Mesenchymal stem cell (in vitro differentiated cells and primary cell): Measurements from ENCODE around the gene NUP210.

Source experiments
- DNase-seq: peaks from one replicate; pipeline ENCODE4 v3.0.0-alpha.2; 2013
- H2AFZ ChIP-seq: one replicate; pipeline ENCODE4 v1.6.1; 2013; ENCODE audit warnings: low read depth, mild to moderate bottlenecking, control low read depth, inconsistent platforms, low read length, moderate library complexity
- H2AK5ac ChIP-seq: 2 replicates; pipeline ENCODE4 v1.6.1; 2013; ENCODE audit warnings: low read length, moderate library complexity, mild to moderate bottlenecking, inconsistent platforms; ENCODE audit not compliant: severe bottlenecking
- H2BK120ac ChIP-seq: one replicate; pipeline ENCODE4 v1.6.1; 2013; ENCODE audit warnings: low read depth, mild to moderate bottlenecking, inconsistent platforms, low read length, moderate library complexity
- H2BK12ac ChIP-seq, 2 experiments: one replicate each; pipeline ENCODE4 v1.6.1; 2013; ENCODE audit warnings: inconsistent platforms in 2 of 2, low read length in 2 of 2, mild to moderate bottlenecking in 2 of 2, moderate library complexity in 2 of 2, control low read depth in 1 of 2
- H2BK15ac ChIP-seq: one replicate; pipeline ENCODE4 v1.6.1; 2013; ENCODE audit warnings: mild to moderate bottlenecking, low read depth, inconsistent platforms; ENCODE audit not compliant: poor library complexity, severe bottlenecking
- H2BK5ac ChIP-seq: 2 replicates; pipeline ENCODE4 v1.6.1; 2013; ENCODE audit warnings: low read depth, mild to moderate bottlenecking, low read length, control low read depth, inconsistent platforms; ENCODE audit not compliant: poor library complexity, severe bottlenecking
- H3K14ac ChIP-seq, 2 experiments: one replicate each; pipeline ENCODE4 v1.6.1; 2013; ENCODE audit warnings: inconsistent platforms in 2 of 2, low read length in 2 of 2, control low read depth in 1 of 2, mild to moderate bottlenecking in 1 of 2, moderate library complexity in 1 of 2
- H3K18ac ChIP-seq, 2 experiments: one replicate each; pipeline ENCODE4 v1.6.1; 2013; ENCODE audit warnings: inconsistent platforms in 2 of 2, low read length in 2 of 2, control low read depth in 1 of 2, low read depth in 1 of 2, mild to moderate bottlenecking in 1 of 2
- H3K23ac ChIP-seq, 2 experiments: one replicate each; pipeline ENCODE4 v1.6.1; 2013; ENCODE audit warnings: inconsistent platforms in 2 of 2, low read length in 2 of 2, mild to moderate bottlenecking in 2 of 2, moderate library complexity in 2 of 2, control low read depth in 1 of 2
- H3K27ac ChIP-seq: 2 replicates; pipeline ENCODE4 v1.5.1; 2013; ENCODE audit warnings: mild to moderate bottlenecking, moderate library complexity, low read length, control low read depth, inconsistent platforms; ENCODE audit not compliant: poor library complexity, severe bottlenecking
- H3K27me3 ChIP-seq, 2 experiments: 2 replicates each; pipeline versions ENCODE4 v1.6.1 to v1.7.0; 2013; ENCODE audit warnings: low read length in 2 of 2, mild to moderate bottlenecking in 2 of 2, moderate library complexity in 2 of 2, control low read depth in 1 of 2, inconsistent platforms in 1 of 2; ENCODE audit not compliant: control insufficient read depth in 1 of 2, insufficient read depth in 1 of 2
- H3K36me3 ChIP-seq, 2 experiments: 2 replicates each; pipeline versions ENCODE4 v1.6.1 to v1.7.0; 2013; ENCODE audit warnings: low read length in 2 of 2, control low read depth in 1 of 2, inconsistent platforms in 1 of 2, low read depth in 1 of 2, mild to moderate bottlenecking in 1 of 2; ENCODE audit not compliant: insufficient read depth in 2 of 2, control insufficient read depth in 1 of 2
- H3K4ac ChIP-seq, 2 experiments: one replicate each; pipeline ENCODE4 v1.6.1; 2013; ENCODE audit warnings: inconsistent platforms in 2 of 2, low read length in 2 of 2, mild to moderate bottlenecking in 2 of 2, moderate library complexity in 2 of 2, control low read depth in 1 of 2, low read depth in 1 of 2
- H3K4me1 ChIP-seq: 2 replicates; pipeline ENCODE4 v1.6.1; 2013; ENCODE audit warnings: low read depth, low read length, control low read depth; ENCODE audit not compliant: control insufficient read depth, insufficient read depth
- H3K4me2 ChIP-seq: 2 replicates; pipeline ENCODE4 v1.6.1; 2013; ENCODE audit warnings: low read length, mild to moderate bottlenecking, inconsistent platforms; ENCODE audit not compliant: poor library complexity, severe bottlenecking
- H3K4me3 ChIP-seq, 2 experiments: 2 replicates each; pipeline versions ENCODE4 v1.5.1 to v1.7.0; 2013; ENCODE audit warnings: low read length in 2 of 2, mild to moderate bottlenecking in 2 of 2, control low read depth in 1 of 2, low read depth in 1 of 2; ENCODE audit not compliant: insufficient read depth in 1 of 2
- H3K79me1 ChIP-seq: replicated peaks from 2 replicates; pipeline ENCODE4 v1.6.1; 2013; ENCODE audit warnings: mild to moderate bottlenecking, control low read depth, low read length, inconsistent platforms; ENCODE audit not compliant: poor library complexity, severe bottlenecking
- H3K9ac ChIP-seq: 2 replicates; pipeline ENCODE4 v1.7.0; 2013; ENCODE audit warnings: mild to moderate bottlenecking, low read length, moderate library complexity
- H3K9me3 ChIP-seq: 2 replicates; pipeline ENCODE4 v1.7.0; 2013; ENCODE audit warnings: mild to moderate bottlenecking, low read length; ENCODE audit not compliant: control insufficient read depth
- H4K8ac ChIP-seq: one replicate; pipeline ENCODE4 v1.6.1; 2013; ENCODE audit warnings: inconsistent platforms, mild to moderate bottlenecking, low read length, moderate library complexity
- H4K91ac ChIP-seq: one replicate; pipeline ENCODE4 v1.6.1; 2013; ENCODE audit warnings: mild to moderate bottlenecking, low read length, inconsistent platforms
- WGBS: methylation state at CpG from one replicate; pipeline ENCODE4 v1.1.7; 2013; ENCODE audit warnings: mixed read lengths; 5-methylcytosine and 5-hydroxymethylcytosine counted together

The NUP210 gene

DNA sequence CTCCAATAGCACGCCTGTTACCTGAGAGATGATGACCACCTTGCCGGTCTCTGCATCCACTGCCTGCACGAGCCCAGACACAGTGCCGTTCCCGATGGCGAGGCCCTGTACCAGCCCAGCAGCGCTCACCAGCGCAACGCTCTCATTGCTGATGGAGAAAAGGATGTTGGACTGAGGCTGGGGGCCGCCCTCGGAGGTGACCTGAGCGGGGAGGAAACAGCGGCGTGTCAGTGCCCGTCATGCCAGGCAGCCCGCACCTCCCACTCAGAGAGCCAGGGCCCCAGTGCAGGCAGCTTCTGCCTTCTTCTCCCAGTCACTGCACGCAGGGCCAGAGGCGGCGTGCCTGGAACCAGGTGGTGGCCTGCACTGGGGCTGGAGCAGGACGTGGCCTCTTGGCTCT lies 80.3 kb downstream of the NUP210 start:
- Histone ChIP-seq H3K36me3 (no peaks in the 10 kb centered on the region), H3K4ac (no peak overlapping the region), H2AFZ (no peak overlapping the region), H3K4me1 (peaks cover 9% of the 10 kb centered on the region), H3K4me3 (peak overlapping the region in 1 of 2 experiments; percentile 21), H3K9me3 (no peaks in the 10 kb centered on the region), H2BK5ac (no peak overlapping the region), H3K4me2 (no peak overlapping the region), H4K91ac (peak overlapping the region; percentile 56), H3K14ac (no peak overlapping the region), H3K27ac (no peak overlapping the region), H3K27me3 (peaks cover 16 to 54% of the 10 kb centered on the region in 2 experiments), H2BK15ac (no peak overlapping the region), H3K9ac (no peak overlapping the region), H2AK5ac (no peak overlapping the region), H2BK120ac (no peak overlapping the region), H3K23ac (no peak overlapping the region), H4K8ac (no peak overlapping the region), H3K79me1 (no peaks in the 10 kb centered on the region), H2BK12ac (no peak overlapping the region), H3K18ac (no peak overlapping the region)
- WGBS: 92% methylated on average over 20 of the region's 20 CpGs
- no peak for DNase-seq

DNA sequence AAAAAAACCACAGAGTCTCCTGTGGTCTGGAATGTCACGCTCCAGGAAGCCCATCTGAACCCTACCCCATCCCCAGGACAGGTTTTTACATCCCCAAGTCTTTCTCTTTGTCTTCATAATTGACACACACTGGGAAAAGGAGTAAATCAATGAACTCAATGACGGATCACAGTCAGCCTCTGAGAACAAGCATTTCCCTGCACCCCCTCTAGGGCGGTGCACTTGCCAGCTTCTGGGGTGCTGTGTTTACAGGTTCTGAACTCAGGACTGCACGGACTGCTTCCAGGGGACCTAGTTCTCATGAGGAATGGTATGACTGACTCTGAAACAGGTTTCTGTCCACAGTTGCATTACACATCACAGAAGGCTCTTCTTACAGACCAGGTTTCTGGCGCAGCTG lies 81.1 kb downstream of the NUP210 start:
- 88% methylated on average over 5 of the region's 5 CpGs for WGBS
- Histone ChIP-seq H3K9me3 (no peaks in the 10 kb centered on the region), H2BK120ac (no peak overlapping the region), H3K27ac (no peak overlapping the region), H3K4me2 (no peak overlapping the region), H3K14ac (no peak overlapping the region), H3K4me3 (no peak overlapping the region), H3K79me1 (no peaks in the 10 kb centered on the region), H3K23ac (no peak overlapping the region), H2BK15ac (no peak overlapping the region), H3K9ac (no peak overlapping the region), H2AK5ac (no peak overlapping the region), H4K8ac (no peak overlapping the region), H2BK12ac (no peak overlapping the region), H3K27me3 (peaks cover 16 to 51% of the 10 kb centered on the region in 2 experiments), H4K91ac (no peak overlapping the region), H3K4ac (no peak overlapping the region), H3K4me1 (peaks cover 7% of the 10 kb centered on the region), H2BK5ac (no peak overlapping the region), H3K36me3 (no peaks in the 10 kb centered on the region), H3K18ac (no peak overlapping the region), H2AFZ (no peak overlapping the region)
- no peak for DNase-seq

DNA sequence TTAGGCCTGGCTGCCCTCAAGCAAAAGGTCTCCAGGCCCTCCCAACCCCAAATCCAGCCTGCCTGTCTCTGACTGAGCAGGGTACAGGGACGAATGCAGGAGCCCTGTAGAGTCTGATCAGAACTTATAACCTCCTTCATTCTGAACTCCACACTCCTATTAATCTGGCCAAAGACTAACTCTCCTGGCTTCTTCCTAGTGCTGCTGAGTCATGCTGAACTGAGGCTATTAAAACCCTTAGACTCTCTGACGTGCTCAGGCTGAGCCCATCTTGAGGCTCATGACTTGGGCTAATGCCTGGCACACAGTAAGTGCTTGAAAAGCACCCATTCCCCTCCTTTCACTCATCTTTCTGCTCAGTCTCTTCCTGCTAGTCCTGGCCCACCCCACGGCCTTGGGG lies 81.9 kb downstream of the NUP210 start:
- H4K91ac ChIP-seq: no peak overlapping the region
- peaks cover 16 to 46% of the 10 kb centered on the region in 2 experiments for H3K27me3 ChIP-seq
- WGBS: 59% methylated on average over 3 of the region's 3 CpGs

DNA sequence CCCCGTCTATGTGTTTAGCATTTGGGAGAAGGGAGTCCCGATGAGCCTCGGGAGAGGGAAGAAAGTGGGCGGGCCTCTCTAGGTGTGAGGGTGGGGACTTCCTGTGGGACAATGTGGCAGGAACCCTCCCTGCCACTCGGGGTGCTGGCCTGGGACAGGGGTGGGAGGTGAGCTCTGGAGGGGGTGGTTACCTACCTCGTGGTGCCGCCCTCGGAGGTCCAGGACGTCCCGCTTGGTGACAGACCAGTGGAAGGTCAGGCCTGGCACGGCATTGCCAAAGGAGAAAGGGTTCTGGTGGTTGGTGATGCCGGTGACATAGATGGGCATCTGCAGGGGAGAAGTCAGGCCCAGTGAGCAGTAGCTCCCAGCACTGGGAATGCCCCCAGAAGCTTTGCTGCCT lies 83.5 kb downstream of the NUP210 start:
- Histone ChIP-seq H2BK120ac (no peak overlapping the region), H2AK5ac (no peak overlapping the region), H2BK12ac (no peak overlapping the region), H3K27ac (no peak overlapping the region), H3K79me1 (no peaks in the 10 kb centered on the region), H4K8ac (no peak overlapping the region), H2BK5ac (no peak overlapping the region), H3K4me1 (peaks cover 13% of the 10 kb centered on the region), H3K23ac (no peak overlapping the region), H3K36me3 (no peaks in the 10 kb centered on the region), H2AFZ (no peak overlapping the region), H3K4ac (no peak overlapping the region), H2BK15ac (no peak overlapping the region), H4K91ac (no peak overlapping the region), H3K9me3 (no peaks in the 10 kb centered on the region), H3K4me2 (no peak overlapping the region), H3K4me3 (peak overlapping the region in 1 of 2 experiments; percentile 15), H3K18ac (no peak overlapping the region), H3K14ac (no peak overlapping the region), H3K9ac (no peak overlapping the region), H3K27me3 (peaks cover 16 to 41% of the 10 kb centered on the region in 2 experiments)
- no peak for DNase-seq
- 89% methylated on average over 12 of the region's 12 CpGs for WGBS

More for the DNA sequence above, 81.9 kb downstream of the NUP210 start:
- Histone ChIP-seq H4K8ac (no peak overlapping the region), H3K79me1 (no peaks in the 10 kb centered on the region), H2BK15ac (no peak overlapping the region), H2BK5ac (no peak overlapping the region), H3K9ac (no peak overlapping the region), H2AK5ac (no peak overlapping the region), H2BK120ac (no peak overlapping the region), H3K4ac (no peak overlapping the region), H3K9me3 (no peaks in the 10 kb centered on the region), H3K27ac (no peak overlapping the region), H3K14ac (no peak overlapping the region), H3K18ac (no peak overlapping the region), H3K4me1 (peaks cover 4% of the 10 kb centered on the region), H3K36me3 (no peaks in the 10 kb centered on the region), H2BK12ac (no peak overlapping the region), H3K23ac (no peak overlapping the region), H3K4me2 (no peak overlapping the region), H2AFZ (no peak overlapping the region), H3K4me3 (no peak overlapping the region)
- DNase-seq: no peak
